ENCODE data around the gene ZNF557.
"Not testable (repeated sequence)": the region's sequence is repeated elsewhere in the genome, so short reads cannot be mapped to it uniquely, and the experiment has no call there.

The ZNF557 gene

GRCh38 chr19:7069042-7069903 lies at the start of gene ZNF557:
Gene ZNF557, plus strand, starts transcription at chr19:7069703. Its CDS starts 5,372 bp downstream, at chr19:7075075.
- peak; percentile 95 for DNase-seq (ENCODE audit: low spot score)
- Mint-ChIP-seq H3K4me1 (ENCODE audit: low read depth) (peaks cover 7% of the 10 kb centered on the region), H3K27ac (peak within 1 kb of the TSS; percentile 79), H3K36me3 (ENCODE audit: low read depth) (peaks cover 42% of the 10 kb centered on the region), H3K9me3 (peaks cover 7% of the 10 kb centered on the region), H3K27me3 (ENCODE audit: low read depth) (no peaks in the 10 kb centered on the region), H3K4me3 (peak within 1 kb of the TSS; percentile 95)

- not testable (repeated sequence) for H3K9me3 Mint-ChIP-seq; H3K36me3 Mint-ChIP-seq (ENCODE audit: low read depth); DNase-seq (ENCODE audit: low spot score); H3K27ac Mint-ChIP-seq; H3K4me3 Mint-ChIP-seq; H3K4me1 Mint-ChIP-seq (ENCODE audit: low read depth); H3K27me3 Mint-ChIP-seq (ENCODE audit: low read depth)
These were observed 48.2 kb upstream of the ZNF557 start, which contains the start of gene MBD3L2B for GRCh38 chr19:7021331-7021730. Gene MBD3L2B, minus strand, starts transcription at chr19:7021431. Its CDS starts 34 bp downstream, at chr19:7021397.

GRCh38 chr19:7028790-7029189 lies 40.7 kb upstream of the ZNF557 start:
- not testable (repeated sequence) for H3K27ac Mint-ChIP-seq; H3K27me3 Mint-ChIP-seq (ENCODE audit: low read depth); H3K36me3 Mint-ChIP-seq (ENCODE audit: low read depth); H3K4me1 Mint-ChIP-seq (ENCODE audit: low read depth); H3K4me3 Mint-ChIP-seq; DNase-seq (ENCODE audit: low spot score); H3K9me3 Mint-ChIP-seq

GRCh38 chr19:7030278-7030677 lies 39.2 kb upstream of the ZNF557 start, which contains the start of gene MBD3L5:
Gene MBD3L5, plus strand, starts transcription at chr19:7030578. Its CDS starts 34 bp downstream, at chr19:7030612.
- not testable (repeated sequence) for H3K4me1 Mint-ChIP-seq (ENCODE audit: low read depth); H3K9me3 Mint-ChIP-seq; H3K4me3 Mint-ChIP-seq; H3K27me3 Mint-ChIP-seq (ENCODE audit: low read depth); DNase-seq (ENCODE audit: low spot score); H3K36me3 Mint-ChIP-seq (ENCODE audit: low read depth); H3K27ac Mint-ChIP-seq

- H3K4me3 Mint-ChIP-seq; H3K4me1 Mint-ChIP-seq (ENCODE audit: low read depth): not testable (repeated sequence)
These were observed 29.4 kb upstream of the ZNF557 start, which contains the start of gene MBD3L4 for GRCh38 chr19:7040079-7040478. Gene MBD3L4, minus strand, starts transcription at chr19:7040179. Its CDS starts 35 bp downstream, at chr19:7040144.

GRCh38 chr19:7041563-7041962 lies 27.9 kb upstream of the ZNF557 start:
- H3K36me3 Mint-ChIP-seq (ENCODE audit: low read depth); H3K27me3 Mint-ChIP-seq (ENCODE audit: low read depth); H3K4me3 Mint-ChIP-seq; H3K9me3 Mint-ChIP-seq; DNase-seq (ENCODE audit: low spot score); H3K4me1 Mint-ChIP-seq (ENCODE audit: low read depth); H3K27ac Mint-ChIP-seq: not testable (repeated sequence)

More at GRCh38 chr19:7040079-7040478, 29.4 kb upstream of the ZNF557 start, which contains the start of gene MBD3L4:
- H3K36me3 Mint-ChIP-seq (ENCODE audit: low read depth); H3K27me3 Mint-ChIP-seq (ENCODE audit: low read depth); DNase-seq (ENCODE audit: low spot score); H3K9me3 Mint-ChIP-seq; H3K27ac Mint-ChIP-seq: not testable (repeated sequence)

GRCh38 chr19:7049021-7049420 lies 20.5 kb upstream of the ZNF557 start, which contains the start of gene MBD3L2:
Gene MBD3L2, plus strand, starts transcription at chr19:7049321. Its CDS starts 53 bp downstream, at chr19:7049374.
- not testable (repeated sequence) for H3K36me3 Mint-ChIP-seq (ENCODE audit: low read depth); H3K27me3 Mint-ChIP-seq (ENCODE audit: low read depth); H3K4me1 Mint-ChIP-seq (ENCODE audit: low read depth); H3K9me3 Mint-ChIP-seq; DNase-seq (ENCODE audit: low spot score); H3K27ac Mint-ChIP-seq; H3K4me3 Mint-ChIP-seq

- not testable (repeated sequence) for H3K36me3 Mint-ChIP-seq (ENCODE audit: low read depth); H3K9me3 Mint-ChIP-seq; H3K4me3 Mint-ChIP-seq; H3K27ac Mint-ChIP-seq; H3K27me3 Mint-ChIP-seq (ENCODE audit: low read depth); H3K4me1 Mint-ChIP-seq (ENCODE audit: low read depth); DNase-seq (ENCODE audit: low spot score)
These were observed 18.1 kb upstream of the ZNF557 start for GRCh38 chr19:7051421-7051820.

- H3K4me3 Mint-ChIP-seq; H3K27ac Mint-ChIP-seq; H3K36me3 Mint-ChIP-seq (ENCODE audit: low read depth); H3K9me3 Mint-ChIP-seq; DNase-seq (ENCODE audit: low spot score); H3K27me3 Mint-ChIP-seq (ENCODE audit: low read depth); H3K4me1 Mint-ChIP-seq (ENCODE audit: low read depth): not testable (repeated sequence)
These were observed 16.6 kb upstream of the ZNF557 start for GRCh38 chr19:7052896-7053295.

GRCh38 chr19:7054635-7055368 lies 14.7 kb upstream of the ZNF557 start:
- H3K4me1 Mint-ChIP-seq (ENCODE audit: low read depth); H3K4me3 Mint-ChIP-seq; H3K27me3 Mint-ChIP-seq (ENCODE audit: low read depth); H3K36me3 Mint-ChIP-seq (ENCODE audit: low read depth); H3K27ac Mint-ChIP-seq; H3K9me3 Mint-ChIP-seq; DNase-seq (ENCODE audit: low spot score): not testable (repeated sequence)

GRCh38 chr19:7055679-7056078 lies 13.8 kb upstream of the ZNF557 start:
- not testable (repeated sequence) for H3K4me1 Mint-ChIP-seq (ENCODE audit: low read depth); DNase-seq (ENCODE audit: low spot score); H3K9me3 Mint-ChIP-seq; H3K27ac Mint-ChIP-seq; H3K4me3 Mint-ChIP-seq; H3K27me3 Mint-ChIP-seq (ENCODE audit: low read depth); H3K36me3 Mint-ChIP-seq (ENCODE audit: low read depth)

GRCh38 chr19:7056371-7056770 lies 13.1 kb upstream of the ZNF557 start:
- H3K27me3 Mint-ChIP-seq (ENCODE audit: low read depth); H3K4me3 Mint-ChIP-seq; H3K4me1 Mint-ChIP-seq (ENCODE audit: low read depth); H3K27ac Mint-ChIP-seq; H3K36me3 Mint-ChIP-seq (ENCODE audit: low read depth); H3K9me3 Mint-ChIP-seq; DNase-seq (ENCODE audit: low spot score): not testable (repeated sequence)

- H3K27me3 Mint-ChIP-seq (ENCODE audit: low read depth); H3K9me3 Mint-ChIP-seq; H3K36me3 Mint-ChIP-seq (ENCODE audit: low read depth); H3K27ac Mint-ChIP-seq; H3K4me3 Mint-ChIP-seq; DNase-seq (ENCODE audit: low spot score); H3K4me1 Mint-ChIP-seq (ENCODE audit: low read depth): not testable (repeated sequence)
These were observed 10.9 kb upstream of the ZNF557 start, which contains the start of gene MBD3L3 for GRCh38 chr19:7058576-7058975. Gene MBD3L3, minus strand, starts transcription at chr19:7058676. Its CDS starts 71 bp downstream, at chr19:7058605.

- not testable (repeated sequence) for H3K27me3 Mint-ChIP-seq (ENCODE audit: low read depth); H3K9me3 Mint-ChIP-seq; H3K27ac Mint-ChIP-seq; H3K4me1 Mint-ChIP-seq (ENCODE audit: low read depth); H3K36me3 Mint-ChIP-seq (ENCODE audit: low read depth); DNase-seq (ENCODE audit: low spot score); H3K4me3 Mint-ChIP-seq
These were observed 9.5 kb upstream of the ZNF557 start for GRCh38 chr19:7059977-7060376.

Measured in T-helper 2 cell treated with Interferon-gamma antibody and Interleukin-4, amounts not matched to agents 5 μg/mL and 100 μg/mL, for 36 hours (primary cell).